GM12873 (cell line): ENCODE data around the gene ATAD3B.

Experiments
- CTCF ChIP-seq: IDR thresholded peaks from 2 replicates; pipeline ENCODE4 v1.5.1; 2012; ENCODE audit warnings: low read depth, mild to moderate bottlenecking, moderate library complexity, low read length, control low read depth; ENCODE audit not compliant: insufficient read depth; ENCODE audit errors: missing control alignments

ATAD3B gene

GRCh38 chr1:1463312-1463711 is 8.3 kb upstream of the ATAD3B start:
- no peak for TF ChIP-seq CTCF

- no peak for TF ChIP-seq CTCF
Measured at GRCh38 chr1:1470626-1471388, 758 bp upstream of the ATAD3B start.

- TF ChIP-seq CTCF, result no peak
Measured at GRCh38 chr1:1477206-1477605, 5.6 kb downstream of the ATAD3B start.

GRCh38 chr1:1479547-1480487 is 8.3 kb downstream of the ATAD3B start:
- TF ChIP-seq CTCF, result no peak

- no peak for TF ChIP-seq CTCF
Measured at GRCh38 chr1:1482856-1483255, 11.3 kb downstream of the ATAD3B start.

- TF ChIP-seq CTCF, result no peak
Measured at GRCh38 chr1:1483714-1484113, 12.1 kb downstream of the ATAD3B start.

- TF ChIP-seq CTCF, result no peak
Measured at GRCh38 chr1:1487701-1488100, 16.1 kb downstream of the ATAD3B start.
